NCI-H2081 (cell line): ENCODE results near the gene BATF3.
"Not testable (repeated sequence)": the region's sequence is repeated elsewhere in the genome, so short reads cannot be mapped to it uniquely, and the experiment has no call there.

Experiments used
- DNase-seq, 2 experiments: peaks; one replicate each; lab custom pipeline; 2025; lab: John Stamatoyannopoulos, UW

Gene BATF3, protein sequence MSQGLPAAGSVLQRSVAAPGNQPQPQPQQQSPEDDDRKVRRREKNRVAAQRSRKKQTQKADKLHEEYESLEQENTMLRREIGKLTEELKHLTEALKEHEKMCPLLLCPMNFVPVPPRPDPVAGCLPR

DNA sequence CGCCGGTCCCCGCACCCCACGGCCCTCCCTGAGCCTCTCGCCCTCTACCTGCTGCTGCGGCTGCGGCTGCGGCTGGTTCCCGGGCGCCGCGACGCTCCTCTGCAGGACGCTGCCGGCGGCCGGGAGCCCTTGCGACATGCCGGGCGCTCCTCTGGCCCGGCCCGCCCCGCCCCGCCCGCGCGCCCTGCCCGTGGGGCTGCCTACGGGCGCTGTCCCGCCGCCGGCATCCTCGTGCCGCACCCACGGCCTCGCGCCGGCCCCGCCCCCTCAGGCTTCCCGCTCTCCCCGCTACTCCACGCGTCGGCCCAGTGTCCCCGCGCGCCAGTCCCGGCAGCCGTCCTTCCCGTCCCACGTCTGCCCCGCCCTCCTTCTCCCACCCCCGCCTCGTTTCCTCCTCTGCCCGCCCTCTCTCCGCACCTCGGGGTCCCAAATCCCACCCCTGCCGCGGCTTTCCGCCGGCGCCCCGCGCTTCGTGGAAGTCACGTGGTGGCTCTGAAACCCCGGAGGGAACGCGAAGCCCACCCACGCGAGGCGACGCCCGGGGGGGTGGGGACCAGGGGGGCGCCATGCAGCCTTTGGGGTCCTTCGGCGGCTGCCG, at the start of gene BATF3:
Gene BATF3, minus strand, starts transcription at position 216 of the 598 bp plus-strand sequence. Its CDS starts 78 bp downstream, at position 138.
- DNase-seq, result no peak

DNA sequence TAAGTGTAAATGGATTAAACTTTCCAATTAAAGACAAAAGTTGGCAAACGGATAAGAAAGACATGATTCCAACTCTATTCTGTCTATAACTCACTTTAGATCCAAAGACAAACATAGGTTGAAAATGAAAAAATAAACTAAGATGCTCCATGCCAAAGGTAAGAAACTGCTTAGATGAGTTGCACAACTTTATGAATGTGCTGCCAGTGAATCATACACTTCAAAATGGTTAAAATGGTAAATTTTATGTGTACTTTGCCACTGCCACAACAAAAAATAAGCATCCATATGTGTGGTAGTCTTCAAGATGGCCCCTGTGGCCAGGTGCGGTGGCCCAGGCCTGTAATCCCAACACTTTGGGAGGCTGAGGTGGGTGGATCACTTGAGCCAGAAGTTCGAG, 46.9 kb upstream of the BATF3 start:
- no peak for DNase-seq

DNA sequence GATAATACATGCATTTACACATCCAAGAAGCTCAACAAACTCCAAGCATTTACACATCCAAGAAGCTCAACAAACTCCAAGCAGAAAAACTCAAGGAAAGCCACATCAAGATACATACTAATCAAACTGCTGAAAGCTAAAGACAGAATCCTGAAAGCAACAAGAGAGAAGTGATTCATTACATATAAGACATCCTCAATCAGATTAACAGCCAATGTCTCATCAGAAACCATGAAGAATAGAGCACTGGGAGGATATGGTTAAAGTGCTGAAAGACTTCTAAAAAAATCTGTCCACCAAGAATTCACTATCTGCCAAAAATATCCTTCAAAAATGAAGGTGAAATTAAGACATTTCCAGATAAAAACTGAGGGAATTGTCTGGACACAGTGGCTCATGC, 45.7 kb upstream of the BATF3 start:
- DNase-seq, result no peak

DNA sequence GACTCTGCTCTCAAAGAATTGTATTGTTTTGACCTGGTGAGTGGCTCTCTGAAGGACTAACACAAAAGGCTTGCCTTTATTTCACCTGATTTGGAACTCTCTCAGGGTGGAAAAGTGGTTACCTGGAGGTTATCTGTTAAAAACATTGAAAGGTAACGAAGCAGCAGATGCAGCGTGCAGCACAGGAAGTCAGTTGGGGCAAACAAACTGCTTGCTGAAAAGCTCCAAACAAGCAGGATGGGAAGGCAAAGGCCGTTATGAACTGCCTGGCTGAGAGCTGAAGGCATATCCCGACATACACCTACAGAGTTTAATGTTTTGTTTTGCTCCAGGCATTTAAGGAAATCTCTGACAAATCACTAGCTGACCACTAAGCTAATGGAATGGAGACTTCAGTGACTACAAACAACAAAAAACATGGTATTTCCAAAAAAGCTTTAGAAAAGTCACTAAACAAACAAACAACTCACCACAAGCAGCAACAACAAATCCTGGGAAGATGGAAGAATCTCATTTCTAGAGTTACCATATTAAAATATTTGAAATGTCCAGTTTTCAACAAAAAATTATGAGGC, 44.3 kb upstream of the BATF3 start:
- peak in 1 of 2 experiments; percentile 30 for DNase-seq

DNA sequence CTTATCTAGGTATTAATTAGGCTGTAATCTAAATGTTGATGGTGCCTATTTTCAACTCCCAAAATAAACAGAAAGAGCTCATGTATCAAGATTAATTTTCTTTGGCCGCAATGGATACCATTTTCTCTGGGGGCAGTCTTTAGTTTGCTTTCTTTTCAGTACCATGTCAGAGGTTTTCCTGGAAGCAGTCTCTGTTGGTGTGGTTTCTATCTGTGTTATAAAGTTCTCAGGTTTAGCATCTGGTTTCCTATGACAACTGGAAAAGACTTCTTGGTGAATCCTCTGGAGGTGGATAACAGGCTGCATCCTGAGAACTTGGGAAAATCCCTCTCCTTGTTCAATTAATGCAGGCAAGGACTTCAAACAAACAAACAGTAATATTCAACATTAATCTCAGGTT, 38.7 kb upstream of the BATF3 start:
- DNase-seq, result peak in 1 of 2 experiments; percentile 65

DNA sequence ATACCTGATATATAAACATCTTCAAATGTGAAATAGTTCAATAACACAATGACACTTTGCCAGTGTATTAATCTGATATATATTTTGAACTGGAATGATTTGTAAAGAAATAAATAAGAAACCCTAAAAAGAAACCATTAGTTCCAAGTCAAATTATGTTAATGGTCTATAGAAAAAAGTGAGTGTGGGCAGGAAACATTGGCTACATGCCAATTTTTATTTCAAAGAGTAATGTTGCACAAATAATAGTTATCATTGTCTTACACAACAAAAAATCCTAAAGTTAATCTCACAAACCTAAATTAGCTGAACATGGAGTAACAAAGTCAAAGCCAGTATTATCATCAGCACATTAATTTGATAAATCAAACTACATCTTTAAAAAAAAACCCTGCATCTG, 37.9 kb upstream of the BATF3 start:
- DNase-seq, result no peak

DNA sequence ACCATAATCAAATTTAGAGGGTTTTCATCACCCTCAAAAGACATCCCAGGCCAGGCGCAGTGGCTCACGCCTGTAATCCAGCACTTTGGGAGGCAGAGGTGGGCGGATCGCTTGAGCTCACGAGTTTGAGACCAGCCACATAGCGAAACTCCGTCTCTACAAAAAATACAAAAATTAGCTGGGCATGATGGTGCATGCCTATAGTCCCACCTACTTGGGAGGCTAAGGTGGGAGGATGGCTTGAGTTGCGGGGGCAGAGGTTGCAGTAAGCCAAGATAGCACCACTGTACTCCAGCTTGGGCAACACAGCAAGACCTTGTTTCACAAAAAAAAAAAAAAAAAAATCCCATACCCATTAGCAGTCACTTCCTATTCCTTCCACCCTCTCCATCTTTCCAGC, 33.5 kb upstream of the BATF3 start:
- no peak for DNase-seq

DNA sequence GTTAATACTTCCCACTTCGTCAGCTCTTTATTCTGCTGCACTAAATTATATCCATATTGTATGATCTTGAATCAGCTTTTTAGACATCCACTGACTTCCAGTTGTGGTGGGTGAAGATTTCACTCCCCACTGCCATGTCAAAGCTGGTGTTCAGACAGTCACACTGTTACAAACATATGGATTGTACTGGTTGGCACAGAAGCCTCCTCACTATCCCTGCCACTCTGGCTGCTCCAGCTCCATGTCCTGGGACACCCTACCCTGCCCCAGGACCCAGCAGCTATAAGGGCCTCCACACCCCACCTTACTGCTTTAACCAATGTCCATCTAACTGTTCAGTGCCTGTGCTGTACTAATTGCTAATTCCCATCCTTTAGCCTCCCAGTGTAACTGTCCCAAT, 32.0 kb upstream of the BATF3 start:
- no peak for DNase-seq

DNA sequence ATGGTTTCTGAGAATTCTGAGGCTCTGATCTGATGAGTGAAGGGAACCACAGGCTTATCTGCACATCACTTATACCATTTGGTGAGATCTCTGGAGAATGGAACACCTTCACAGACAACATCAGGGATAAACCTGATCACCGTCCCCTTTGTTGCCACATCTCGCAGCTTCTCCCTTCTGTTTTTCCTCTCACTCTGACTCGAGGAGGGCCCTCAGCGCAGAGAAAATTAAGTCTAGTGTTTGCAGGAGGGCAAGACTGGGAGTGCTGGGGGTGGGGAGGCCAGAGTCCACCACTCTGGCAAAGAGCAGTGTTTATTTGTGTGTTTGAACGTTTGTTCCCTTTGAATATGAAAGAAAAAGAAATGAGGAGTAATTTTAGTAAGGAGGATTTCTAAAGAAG, 29.0 kb upstream of the BATF3 start:
- no peak for DNase-seq

DNA sequence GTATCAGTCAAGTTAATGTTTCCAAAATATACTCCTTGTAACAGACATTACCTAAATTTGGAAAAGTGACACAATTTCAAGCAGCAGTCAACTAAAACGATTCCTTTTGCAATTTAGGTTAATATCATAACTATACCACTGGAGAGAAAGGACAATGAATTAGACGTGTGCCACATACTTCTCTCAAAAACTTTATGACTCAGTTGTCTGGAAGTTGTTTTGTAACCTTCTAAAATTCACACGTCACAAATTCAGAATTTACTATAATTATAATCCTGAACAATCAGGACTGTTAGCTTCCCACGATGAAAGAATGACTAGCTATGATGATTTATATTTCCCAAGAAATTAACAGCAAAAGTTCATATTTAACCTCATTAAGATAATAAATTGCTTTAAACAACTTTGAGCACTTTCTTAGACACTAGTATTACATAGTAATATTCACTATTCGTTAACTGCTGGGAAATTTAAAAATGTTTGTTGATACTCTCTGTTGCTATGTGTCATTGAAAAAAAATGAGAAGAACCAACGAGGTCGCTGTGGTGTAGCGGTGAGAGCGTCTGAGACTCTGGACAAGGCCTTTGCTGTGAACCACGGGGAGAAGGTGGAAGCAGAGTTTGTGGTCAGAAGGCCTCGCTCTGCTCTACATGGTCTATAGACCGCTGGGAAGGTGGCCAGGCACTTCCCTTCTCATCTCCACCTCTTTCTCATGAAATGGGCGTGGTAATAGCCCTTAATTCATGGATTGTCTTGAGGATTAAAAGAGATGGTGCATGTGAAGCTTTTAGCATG, 27.9 kb upstream of the BATF3 start:
- DNase-seq, result no peak

DNA sequence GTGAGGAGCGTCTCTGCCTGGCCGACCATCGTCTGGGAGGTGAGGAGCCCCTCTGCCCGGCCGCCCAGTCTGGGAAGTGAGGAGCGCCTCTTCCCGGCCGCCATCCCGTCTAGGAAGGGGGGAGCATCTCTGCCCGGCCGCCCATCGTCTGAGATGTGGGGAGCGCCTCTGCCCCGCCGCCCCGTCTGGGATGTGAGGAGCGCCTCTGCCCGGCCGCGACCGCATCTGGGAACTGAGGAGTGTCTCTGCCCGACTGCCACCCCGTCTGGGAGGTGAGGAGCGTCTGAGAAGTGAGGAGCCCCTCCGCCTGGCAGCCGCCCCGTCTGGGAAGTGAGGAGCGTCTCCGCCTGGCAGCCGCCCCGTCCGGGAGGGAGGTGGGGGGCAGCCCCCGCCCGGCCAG, 25.0 kb upstream of the BATF3 start:
- DNase-seq, result not testable (repeated sequence)

DNA sequence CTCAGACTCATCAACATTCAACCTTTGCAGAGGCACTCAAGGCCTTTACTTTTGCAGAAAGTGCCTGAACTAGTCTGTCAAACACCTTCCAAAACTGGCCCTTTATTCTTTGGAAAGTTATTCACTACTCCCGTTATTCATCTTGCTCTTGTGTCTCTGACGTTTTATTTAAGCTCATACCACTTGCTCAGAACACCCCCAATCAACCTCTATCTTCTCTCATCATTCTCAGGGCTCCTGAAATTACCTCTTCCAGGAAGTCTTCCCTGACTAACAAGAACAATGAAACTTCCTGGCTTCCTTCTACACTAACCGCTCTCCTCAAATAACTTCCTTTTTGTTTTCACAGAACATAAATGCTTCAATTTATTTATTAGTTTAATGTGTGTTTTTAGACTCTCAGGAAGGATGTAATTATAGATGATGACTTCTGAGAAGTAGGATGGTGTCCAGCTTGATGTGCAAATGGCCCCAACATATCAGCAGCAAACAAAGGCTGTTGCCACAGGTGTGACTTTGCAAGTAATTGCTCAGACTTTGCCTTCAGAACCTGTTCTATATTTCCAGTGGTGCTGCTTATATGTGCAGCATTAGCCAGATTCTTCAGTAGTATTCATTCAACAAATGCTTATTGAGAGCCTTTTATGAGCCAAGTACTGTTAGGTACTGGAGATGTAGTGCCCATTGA, 22.8 kb upstream of the BATF3 start:
- peak in 1 of 2 experiments; percentile 8 for DNase-seq

DNA sequence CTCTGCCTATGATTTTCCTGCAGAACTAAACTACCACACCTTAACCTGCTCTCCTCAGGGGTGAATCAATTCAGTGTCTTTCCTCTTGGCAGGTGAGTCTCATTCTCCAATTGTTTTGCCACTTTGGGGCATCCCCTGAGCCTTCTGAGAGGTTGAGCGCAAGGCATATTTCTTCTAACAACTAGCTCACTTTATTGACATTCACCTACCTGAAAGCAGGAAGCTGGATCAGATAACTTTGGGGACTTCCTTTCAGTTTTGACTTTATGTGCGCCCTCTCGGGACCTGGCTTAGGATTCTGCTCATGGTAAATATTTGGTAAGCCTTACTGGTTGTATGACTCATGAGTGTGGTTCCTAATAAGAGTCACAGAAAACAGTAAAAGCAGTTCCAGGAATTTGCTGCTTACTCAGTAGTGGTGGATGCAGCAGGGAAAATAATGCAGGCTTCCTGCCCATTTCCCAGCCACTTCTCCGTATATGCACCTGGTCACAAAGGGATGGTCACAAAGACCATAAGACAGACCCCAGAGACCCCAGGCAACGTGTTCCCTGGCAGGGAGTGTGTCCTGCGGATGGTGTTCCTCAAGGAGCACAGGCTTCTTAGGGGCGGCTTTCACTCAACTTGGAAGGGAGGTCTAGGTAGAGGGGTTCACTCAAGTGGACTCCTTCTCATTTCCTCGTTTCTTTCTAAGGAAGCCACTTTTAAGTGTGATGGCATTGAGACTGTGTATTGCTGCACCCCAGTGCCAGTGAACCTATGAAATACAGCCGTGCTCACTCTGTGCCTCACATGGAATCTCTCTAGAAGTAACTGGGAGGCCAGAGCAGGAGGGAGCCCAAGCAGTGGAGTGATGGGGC, 22.0 kb upstream of the BATF3 start:
- DNase-seq, result no peak

DNA sequence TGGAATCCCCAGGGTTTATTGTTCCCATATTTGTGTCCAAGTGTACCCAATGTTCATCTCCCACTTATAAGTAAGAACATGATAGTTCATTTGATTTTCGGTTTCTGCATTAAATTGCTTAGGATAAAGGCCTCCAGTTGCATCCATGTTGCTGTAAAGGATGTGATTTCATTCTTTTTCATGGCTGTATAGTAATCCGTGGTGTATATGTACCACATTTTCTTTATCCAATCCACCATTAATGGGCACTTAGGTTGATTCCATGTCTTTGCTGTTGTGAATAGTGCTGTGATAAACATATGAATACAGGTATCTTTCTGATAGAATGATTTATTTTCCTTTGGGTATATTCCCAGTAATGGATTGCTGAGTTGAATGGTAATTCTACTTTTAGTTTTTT, 20.0 kb upstream of the BATF3 start:
- no peak for DNase-seq

DNA sequence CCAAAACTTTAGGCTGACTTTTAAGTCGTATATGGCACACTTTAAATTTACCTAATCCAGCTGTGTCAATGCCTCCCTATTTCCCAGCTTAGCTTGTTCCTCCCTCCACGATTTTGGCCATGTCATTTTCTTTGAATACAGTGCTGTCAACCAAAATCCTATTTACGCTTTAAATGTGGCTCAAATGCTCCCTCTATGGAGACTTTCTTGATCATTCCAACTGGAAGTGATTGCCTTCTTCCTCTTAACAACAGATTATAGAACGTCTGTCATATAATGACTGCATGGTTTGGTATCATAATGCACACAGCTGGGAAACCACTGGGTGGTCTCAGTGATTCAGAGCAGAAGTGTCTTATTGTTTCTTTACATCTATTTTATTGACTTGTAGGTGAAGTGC, 18.9 kb upstream of the BATF3 start:
- peak in 1 of 2 experiments; percentile 11 for DNase-seq

DNA sequence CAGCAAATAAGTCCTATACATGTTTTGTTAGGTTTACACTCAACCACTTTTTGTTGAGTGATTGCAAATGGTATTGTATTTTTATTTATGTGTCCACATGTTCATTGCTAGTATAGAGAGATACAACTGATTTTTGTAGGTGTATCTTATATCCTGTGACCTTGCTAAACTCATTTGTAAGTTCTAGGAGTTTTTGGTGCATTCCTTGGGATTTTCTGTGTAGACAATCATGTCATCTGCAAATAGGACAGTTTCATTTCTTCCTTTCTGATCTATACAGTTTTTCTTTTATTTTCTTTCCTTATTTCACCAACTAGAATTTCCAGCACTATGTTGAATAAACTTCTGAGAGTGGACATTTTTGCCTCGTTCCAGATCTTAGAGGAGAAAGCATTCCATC, 16.5 kb upstream of the BATF3 start:
- DNase-seq, result no peak

DNA sequence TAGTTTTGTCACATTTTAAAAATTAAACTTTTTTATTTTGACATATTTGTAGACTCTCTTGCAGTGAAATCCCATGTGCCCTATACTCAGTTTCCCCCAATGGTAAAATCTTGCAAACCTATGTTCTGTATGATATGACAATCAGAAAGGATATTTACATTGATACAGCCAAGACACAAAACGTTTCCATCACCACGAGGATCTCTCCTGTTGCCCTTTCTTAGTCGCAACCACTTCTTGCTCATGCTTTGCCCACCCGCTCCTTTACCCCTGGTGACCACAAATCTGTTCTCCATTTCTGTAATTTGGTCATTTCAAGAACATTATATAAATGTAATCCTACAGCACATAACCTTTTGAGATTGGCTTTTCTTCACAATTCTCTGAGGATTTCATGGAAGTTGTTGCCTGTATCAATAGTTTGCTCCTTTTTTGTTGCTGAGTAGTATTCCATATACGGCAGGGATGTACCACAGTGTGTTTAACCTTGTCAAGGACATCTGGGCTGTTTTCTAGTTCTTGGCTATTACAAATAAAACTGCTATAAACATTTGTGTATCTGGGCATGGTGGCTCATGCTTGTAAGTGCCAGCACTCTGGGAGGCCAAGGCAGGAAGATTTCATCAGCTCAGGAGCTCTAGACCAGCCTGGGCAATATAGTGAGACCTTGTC, 14.0 kb upstream of the BATF3 start:
- DNase-seq, result no peak

DNA sequence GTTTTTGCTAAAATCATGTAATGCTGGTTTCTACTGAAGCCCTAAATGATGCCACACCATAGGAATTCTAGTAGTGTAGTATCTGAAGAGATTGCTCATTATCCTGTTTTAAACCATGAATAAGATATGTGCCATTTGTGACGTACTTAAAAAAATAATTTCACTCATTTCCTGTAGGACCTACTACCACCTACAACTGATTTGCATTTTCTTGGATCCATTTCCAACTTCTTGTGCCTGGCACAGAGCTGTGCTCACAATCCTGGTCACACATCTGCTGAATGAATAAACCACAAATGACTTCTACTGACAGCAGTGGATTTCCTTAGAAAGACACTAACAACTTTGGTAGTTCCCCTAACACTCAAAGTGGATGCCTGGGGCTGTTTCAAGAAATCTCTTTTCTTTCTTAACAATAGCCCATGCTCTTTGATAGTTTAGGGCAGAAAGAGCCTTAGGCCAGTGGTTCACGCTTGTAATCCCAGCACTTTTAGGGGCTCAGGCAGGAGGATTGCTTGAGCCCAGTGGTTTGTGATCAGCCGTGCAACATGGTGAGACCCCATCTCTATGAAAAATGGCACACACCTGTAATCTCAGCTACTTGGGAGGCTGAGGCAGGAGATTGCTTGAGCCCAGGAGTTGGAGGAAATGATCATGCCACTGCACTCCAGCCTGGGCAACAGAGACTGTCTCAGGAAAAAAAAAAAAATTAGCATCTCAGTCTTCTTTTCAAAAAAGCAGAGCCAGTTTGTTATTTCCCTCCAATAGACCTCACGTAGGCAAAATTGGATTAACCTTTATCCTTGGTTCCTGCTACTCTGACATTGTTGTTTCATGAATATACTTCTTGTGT, 13.0 kb upstream of the BATF3 start:
- no peak for DNase-seq

DNA sequence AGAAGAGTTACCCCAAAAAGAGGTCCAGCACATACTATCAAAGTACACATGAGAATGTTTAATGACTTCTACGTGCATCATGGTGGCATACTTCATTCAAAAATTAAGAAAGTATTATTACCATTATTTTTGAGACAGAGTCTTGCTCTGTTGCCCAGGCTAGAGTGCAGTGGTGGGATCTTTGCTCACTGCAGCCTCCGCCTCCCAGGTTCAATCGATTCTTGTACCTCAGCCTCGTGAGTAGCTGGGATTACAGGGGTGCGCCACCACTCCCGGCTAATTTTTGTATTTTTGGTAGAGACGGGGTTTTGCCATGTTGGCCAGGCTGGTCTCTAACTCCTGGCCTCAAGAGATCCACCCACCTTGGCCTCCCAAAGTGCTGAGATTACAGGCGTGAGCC, 12.3 kb upstream of the BATF3 start:
- DNase-seq, result not testable (repeated sequence)

DNA sequence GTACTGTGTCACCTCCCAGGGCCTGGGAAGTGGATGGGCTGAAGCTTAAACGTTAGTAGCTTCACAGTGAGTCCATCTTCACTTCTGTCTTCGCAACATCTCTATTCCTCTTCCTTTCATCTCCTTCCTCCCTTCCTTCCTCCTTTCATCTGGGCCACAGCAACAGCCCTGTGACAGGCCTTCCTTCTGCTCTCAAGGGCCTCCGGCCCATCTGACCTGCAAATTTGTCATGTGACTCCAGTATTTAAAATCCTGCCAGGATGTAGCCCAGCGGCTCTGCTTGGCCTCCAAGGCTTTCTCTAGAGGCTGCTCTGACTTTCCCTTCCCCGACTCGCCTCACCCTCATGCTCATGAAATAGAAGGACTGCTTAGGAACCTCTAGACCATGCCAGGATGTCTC, 10.9 kb upstream of the BATF3 start:
- DNase-seq, result no peak
